NB4 (cell line): Measurements from ENCODE around the gene ABCA6.

Experiments used
- CTCF ChIP-seq: IDR thresholded peaks from one replicate; pipeline ENCODE4 v1.5.1; 2012; ENCODE audit warnings: low read depth, low read length
- MAX ChIP-seq: IDR thresholded peaks from 2 replicates; pipeline ENCODE4 v1.6.1; 2011; ENCODE audit warnings: low read depth, low read length
- POLR2A ChIP-seq: IDR thresholded peaks from 2 replicates; pipeline ENCODE4 v1.6.1; 2011; ENCODE audit warnings: mild to moderate bottlenecking; ENCODE audit not compliant: insufficient read length; ENCODE audit errors: extremely low read depth

- TF ChIP-seq CTCF = no peak
- TF ChIP-seq POLR2A = no peak
- no peak for TF ChIP-seq MAX
Measured at GRCh38 chr17:69045646-69046045, 96.0 kb downstream of the ABCA6 start.
